Mucosa of descending colon (tissue), 3 donors: ENCODE data around the gene NR5A1. TPM values are rescaled to one million over a fixed set of nuclear protein-coding genes. Genes with fewer than 3 reads are reported as not detected.

Experiments
- ATAC-seq: fragments of 200-7000 bp; cut with Tn5 transposase; one replicate; pipeline ENCODE4 v1.9.1; 2020; ENCODE audit warnings: mild to moderate bottlenecking, moderate library complexity
- DNase-seq, 3 donors: peaks; one replicate each; pipeline ENCODE4 v3.0.0-alpha.2; 2020
- H3K36me3 ChIP-seq: fragments of 200-600 bp; one replicate; pipeline ENCODE4 v1.8.0; 2021; ENCODE audit warnings: low read depth, mild to moderate bottlenecking
- H3K4me1 ChIP-seq: fragments of 200-600 bp; one replicate; pipeline ENCODE4 v1.8.0; 2021; ENCODE audit warnings: low read depth, mild to moderate bottlenecking
- H3K4me3 ChIP-seq: fragments of 200-600 bp; one replicate; pipeline ENCODE4 v1.8.0; 2021; ENCODE audit warnings: mild to moderate bottlenecking
- H3K9me3 ChIP-seq: fragments of 200-600 bp; one replicate; pipeline ENCODE4 v1.8.0; 2021; ENCODE audit warnings: mild to moderate bottlenecking
- CTCF ChIP-seq: fragments of 200-600 bp; IDR thresholded peaks from one replicate; pipeline ENCODE4 v1.8.0; 2022; ENCODE audit warnings: antibody characterized with exemption, mild to moderate bottlenecking
- intact Hi-C, 2 donors: fragments of 100-400 bp; cut with DNase I in 1 of 2; cut with micrococcal nuclease in 1 of 2; formaldehyde crosslinking; loops; one replicate each; pipeline versions ENCODE4 v1.11.0 to v1.11.1; 2022; cut with DNase I, micrococcal nuclease
- total RNA-seq, 3 donors: library from RNA; stranded (reverse); fragmentation: NEBNext Ultra II Directional in 2 of 3; extraction: Animal tissue kit (Norgen Biotek cat#: 25700) in 2 of 3; gene quantifications; one replicate each; pipeline versions ENCODE4 v1.2.1 to v1.2.4, GENCODE V29; 2021 to 2023
- donor health status: DM: no; HTN: no; CAD: no; lungs with moderate emphysema.
- donor health status: DM: no; HTN: no; CAD: no.
- donor health status: DM: no; HTN: yes; CAD: no.

The NR5A1 gene
- total RNA-seq, 3 donors from 2014 or later = 0.12 TPM; not detected in 2

DNA sequence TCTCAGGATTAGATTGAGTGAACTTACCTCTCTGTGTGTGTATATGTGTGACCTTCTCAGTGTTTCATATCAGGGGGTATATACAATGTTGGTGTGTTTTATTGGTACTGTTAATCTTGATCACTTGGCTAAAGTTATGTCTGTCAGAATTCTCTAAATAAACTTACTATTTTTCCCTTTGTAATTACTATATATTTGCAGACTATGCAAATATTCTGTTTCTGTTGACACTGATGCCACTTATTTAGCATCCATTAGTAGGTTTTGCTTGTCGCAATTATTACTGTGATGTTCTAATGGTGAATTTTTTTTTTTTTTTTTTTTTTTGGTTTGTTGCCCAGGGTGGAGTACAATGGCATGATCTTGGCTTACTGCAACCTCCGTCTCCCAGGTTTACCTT, 42.9 kb upstream of the NR5A1 start:
- Histone ChIP-seq H3K4me3 (no peak overlapping the region), H3K9me3 (no peaks in the 10 kb centered on the region), H3K4me1 (no peaks in the 10 kb centered on the region), H3K36me3 (no peaks in the 10 kb centered on the region)
- intact Hi-C loops = no loop called here
- DNase-seq (no peak), ATAC-seq (no peak)
- TF ChIP-seq CTCF = no peak

DNA sequence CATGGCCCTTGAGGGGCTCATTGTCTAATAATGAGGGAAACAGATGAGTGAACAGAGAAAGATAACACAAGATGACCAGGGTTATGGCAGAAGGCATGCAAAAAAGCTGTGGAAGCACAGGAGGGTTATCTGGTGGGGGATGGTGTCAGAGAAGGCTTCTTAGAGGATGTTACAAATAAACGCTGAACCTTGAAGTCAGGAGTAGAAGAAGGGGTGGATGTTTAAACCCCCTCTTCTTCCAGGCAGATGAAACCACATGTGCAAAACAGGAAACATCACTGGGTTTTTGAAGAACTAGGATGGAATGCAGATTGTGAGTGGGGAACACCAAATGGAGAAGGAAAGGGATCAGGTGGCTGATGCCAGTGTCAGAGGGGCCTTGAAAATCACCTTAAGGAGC, 41.8 kb upstream of the NR5A1 start:
- intact Hi-C loops = no loop called here
- DNase-seq (no peak), ATAC-seq (no peak)
- Histone ChIP-seq H3K4me1 (no peaks in the 10 kb centered on the region), H3K36me3 (no peaks in the 10 kb centered on the region), H3K9me3 (no peaks in the 10 kb centered on the region), H3K4me3 (no peak overlapping the region)
- TF ChIP-seq CTCF = no peak

DNA sequence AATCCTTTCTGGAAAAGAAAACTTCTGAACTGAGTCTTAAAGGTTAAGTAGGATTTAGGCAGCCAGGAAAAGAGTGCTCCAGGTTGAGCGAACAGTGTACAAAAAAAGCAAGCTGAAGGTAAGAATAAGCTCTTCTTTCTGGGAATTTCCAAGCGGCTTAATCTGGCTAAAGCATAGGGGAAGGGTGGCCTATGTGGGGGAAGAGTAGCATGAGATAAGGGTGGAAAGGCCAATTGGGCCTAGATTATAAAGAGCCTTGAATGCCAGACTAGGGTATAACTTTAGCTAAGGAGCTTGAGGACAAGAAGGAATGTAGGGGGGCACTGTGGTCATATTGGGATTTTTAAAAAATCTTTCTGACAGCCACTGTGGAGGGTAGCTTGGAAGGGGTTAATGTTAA, 37.3 kb upstream of the NR5A1 start:
- Histone ChIP-seq H3K9me3 (no peaks in the 10 kb centered on the region), H3K4me3 (no peak overlapping the region), H3K4me1 (no peaks in the 10 kb centered on the region), H3K36me3 (no peaks in the 10 kb centered on the region)
- no peak for TF ChIP-seq CTCF
- no peak for ATAC-seq
- intact Hi-C loops = no loop called here
- no peak for DNase-seq

DNA sequence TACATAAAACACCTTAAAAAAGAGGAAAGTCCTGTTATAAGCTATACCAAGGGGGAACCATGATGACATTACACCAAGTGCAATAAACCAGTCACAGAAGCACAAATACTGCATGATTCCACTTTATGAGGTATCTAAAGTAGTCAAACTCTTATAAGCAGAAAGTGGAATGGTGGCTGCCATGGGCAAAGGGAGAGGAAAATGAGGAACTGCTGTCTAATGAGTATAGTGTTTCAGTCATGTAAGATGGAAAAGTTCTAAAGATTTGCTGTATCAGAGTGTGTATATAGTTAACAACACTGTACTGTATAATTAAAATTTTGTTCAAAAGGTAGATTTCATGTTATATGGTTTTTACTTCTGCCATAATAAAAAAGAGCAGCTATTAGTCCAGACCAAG, 34.6 kb upstream of the NR5A1 start:
- no peak for DNase-seq
- no peaks in the 10 kb centered on the region for H3K4me1 ChIP-seq
- no peak for TF ChIP-seq CTCF
- H3K36me3 ChIP-seq = no peaks in the 10 kb centered on the region
- H3K9me3 ChIP-seq = no peaks in the 10 kb centered on the region
- no peak for ATAC-seq
- intact Hi-C loops = no loop called here
- H3K4me3 ChIP-seq = no peak overlapping the region

GRCh38 chr9:124537926-124538325, 30.7 kb upstream of the NR5A1 start:
- Histone ChIP-seq H3K4me3 (no peak overlapping the region), H3K4me1 (no peaks in the 10 kb centered on the region), H3K36me3 (no peaks in the 10 kb centered on the region), H3K9me3 (no peaks in the 10 kb centered on the region)
- DNase-seq (peak in 1 of 3 donors; percentile 25), ATAC-seq (peak; percentile 81)
- TF ChIP-seq CTCF = no peak
- intact Hi-C loops = no loop called here

- H3K9me3 ChIP-seq = no peaks in the 10 kb centered on the region
- H3K36me3 ChIP-seq = no peaks in the 10 kb centered on the region
- no peak for DNase-seq
- intact Hi-C loops = no loop called here
- no peak for ATAC-seq
- TF ChIP-seq CTCF = no peak
- no peaks in the 10 kb centered on the region for H3K4me1 ChIP-seq
- no peak overlapping the region for H3K4me3 ChIP-seq
These were observed 28.6 kb upstream of the NR5A1 start for GRCh38 chr9:124535846-124536245.
